MG63 (cell line): ENCODE data around the gene LMF1. TPM values are rescaled to one million over a fixed set of nuclear protein-coding genes. Genes with fewer than 3 reads are reported as not detected.
"Not testable (repeated sequence)": the region's sequence is repeated elsewhere in the genome, so short reads cannot be mapped to it uniquely, and the experiment has no call there.

Source experiments
- DNase-seq: peaks from one replicate; pipeline ENCODE4 v3.0.0-alpha.2; 2020
- H3K27me3 ChIP-seq: fragments of 250-450 bp; sonication (Bioruptor Pico); 2 replicates; pipeline ENCODE4 v1.5.1; 2020; ENCODE audit warnings: mild to moderate bottlenecking, moderate library complexity
- H3K36me3 ChIP-seq: fragments of 250-450 bp; sonication (Bioruptor Pico); 2 replicates; pipeline ENCODE4 v1.5.1; 2020; ENCODE audit warnings: mild to moderate bottlenecking, moderate library complexity
- H3K4me3 ChIP-seq: fragments of 250-450 bp; sonication (Bioruptor Pico); 2 replicates; pipeline ENCODE4 v1.5.1; 2020; ENCODE audit warnings: mild to moderate bottlenecking, moderate library complexity
- H3K9me3 ChIP-seq: fragments of 250-450 bp; sonication (Bioruptor Pico); 2 replicates; pipeline ENCODE4 v1.5.1; 2020; ENCODE audit warnings: mild to moderate bottlenecking, moderate library complexity
- total RNA-seq: library from RNA; depleted of rRNA; stranded (reverse); fragments of >200 nt; shearing (Covaris generic); gene quantifications from 2 replicates; pipeline ENCODE4 v1.2.3, GENCODE V29; 2014; ENCODE audit warnings: low replicate concordance

Gene LMF1
- total RNA-seq, 1 experiment from 2014 or later = 11.1 TPM

GRCh38 chr16:883340-883739, 87.4 kb downstream of the LMF1 start:
- Histone ChIP-seq H3K9me3 (peaks cover 6% of the 10 kb centered on the region), H3K4me3 (no peak overlapping the region), H3K27me3 (no peaks in the 10 kb centered on the region), H3K36me3 (no peaks in the 10 kb centered on the region)
- DNase-seq = no peak

GRCh38 chr16:882671-883070, 88.1 kb downstream of the LMF1 start:
- not testable (repeated sequence) for H3K4me3 ChIP-seq, H3K9me3 ChIP-seq, H3K27me3 ChIP-seq, H3K36me3 ChIP-seq, DNase-seq

GRCh38 chr16:882256-882655, 88.5 kb downstream of the LMF1 start:
- peaks cover 6% of the 10 kb centered on the region for H3K9me3 ChIP-seq
- no peak overlapping the region for H3K4me3 ChIP-seq
- DNase-seq = no peak
- H3K27me3 ChIP-seq = no peaks in the 10 kb centered on the region
- no peaks in the 10 kb centered on the region for H3K36me3 ChIP-seq

GRCh38 chr16:881219-882097, 89.3 kb downstream of the LMF1 start:
- DNase-seq = no peak
- Histone ChIP-seq H3K36me3 (no peaks in the 10 kb centered on the region), H3K27me3 (no peaks in the 10 kb centered on the region), H3K4me3 (no peak overlapping the region), H3K9me3 (peaks cover 6% of the 10 kb centered on the region)

- Histone ChIP-seq H3K4me3 (no peak overlapping the region), H3K9me3 (peaks cover 6% of the 10 kb centered on the region), H3K27me3 (no peaks in the 10 kb centered on the region), H3K36me3 (no peaks in the 10 kb centered on the region)
- no peak for DNase-seq
These were observed 90.2 kb downstream of the LMF1 start for GRCh38 chr16:880471-881171.

GRCh38 chr16:879986-880385, 90.8 kb downstream of the LMF1 start:
- no peak for DNase-seq
- H3K4me3 ChIP-seq = no peak overlapping the region
- peaks cover 6% of the 10 kb centered on the region for H3K9me3 ChIP-seq
- no peaks in the 10 kb centered on the region for H3K27me3 ChIP-seq
- H3K36me3 ChIP-seq = no peaks in the 10 kb centered on the region

GRCh38 chr16:879461-879861, 91.3 kb downstream of the LMF1 start:
- no peaks in the 10 kb centered on the region for H3K36me3 ChIP-seq
- no peak overlapping the region for H3K4me3 ChIP-seq

GRCh38 chr16:878886-879285, 91.9 kb downstream of the LMF1 start:
- Histone ChIP-seq H3K9me3 (peaks cover under 1% of the 10 kb centered on the region), H3K27me3 (no peaks in the 10 kb centered on the region), H3K36me3 (no peaks in the 10 kb centered on the region), H3K4me3 (no peak overlapping the region)
- DNase-seq = no peak

More at GRCh38 chr16:879461-879861, 91.3 kb downstream of the LMF1 start:
- no peaks in the 10 kb centered on the region for H3K27me3 ChIP-seq
- H3K9me3 ChIP-seq = peaks cover 6% of the 10 kb centered on the region
- no peak for DNase-seq

GRCh38 chr16:878072-878784, 92.6 kb downstream of the LMF1 start:
- H3K36me3 ChIP-seq = no peaks in the 10 kb centered on the region
- no peaks in the 10 kb centered on the region for H3K27me3 ChIP-seq
- DNase-seq = no peak
- no peaks in the 10 kb centered on the region for H3K9me3 ChIP-seq
- H3K4me3 ChIP-seq = no peak overlapping the region

- no peak overlapping the region for H3K4me3 ChIP-seq
- no peak for DNase-seq
- H3K36me3 ChIP-seq = no peaks in the 10 kb centered on the region
- no peaks in the 10 kb centered on the region for H3K9me3 ChIP-seq
- H3K27me3 ChIP-seq = no peaks in the 10 kb centered on the region
These were observed 93.3 kb downstream of the LMF1 start for GRCh38 chr16:877242-878071.

GRCh38 chr16:876523-877241, 94.1 kb downstream of the LMF1 start:
- Histone ChIP-seq H3K9me3 (no peaks in the 10 kb centered on the region), H3K27me3 (no peaks in the 10 kb centered on the region), H3K36me3 (no peaks in the 10 kb centered on the region), H3K4me3 (no peak overlapping the region)
- DNase-seq = no peak

GRCh38 chr16:876041-876335, 94.8 kb downstream of the LMF1 start:
- Histone ChIP-seq H3K9me3 (no peaks in the 10 kb centered on the region), H3K27me3 (no peaks in the 10 kb centered on the region), H3K36me3 (no peaks in the 10 kb centered on the region), H3K4me3 (no peak overlapping the region)
- no peak for DNase-seq

- DNase-seq = no peak
- H3K4me3 ChIP-seq = no peak overlapping the region
- no peaks in the 10 kb centered on the region for H3K36me3 ChIP-seq
- H3K9me3 ChIP-seq = no peaks in the 10 kb centered on the region
- H3K27me3 ChIP-seq = no peaks in the 10 kb centered on the region
These were observed 95.4 kb downstream of the LMF1 start for GRCh38 chr16:875182-876040.

GRCh38 chr16:874366-875181, 96.2 kb downstream of the LMF1 start:
- DNase-seq = no peak
- Histone ChIP-seq H3K9me3 (no peaks in the 10 kb centered on the region), H3K36me3 (no peaks in the 10 kb centered on the region), H3K4me3 (no peak overlapping the region), H3K27me3 (no peaks in the 10 kb centered on the region)

- Histone ChIP-seq H3K4me3 (no peak overlapping the region), H3K9me3 (no peaks in the 10 kb centered on the region), H3K27me3 (no peaks in the 10 kb centered on the region), H3K36me3 (no peaks in the 10 kb centered on the region)
- DNase-seq = no peak
These were observed 96.9 kb downstream of the LMF1 start for GRCh38 chr16:873889-874288.
